ENCODE measurements around the gene PRAMEF1.
"Not testable (repeated sequence)": the region's sequence is repeated elsewhere in the genome, so short reads cannot be mapped to it uniquely, and the experiment has no call there.

Gene PRAMEF1, protein sequence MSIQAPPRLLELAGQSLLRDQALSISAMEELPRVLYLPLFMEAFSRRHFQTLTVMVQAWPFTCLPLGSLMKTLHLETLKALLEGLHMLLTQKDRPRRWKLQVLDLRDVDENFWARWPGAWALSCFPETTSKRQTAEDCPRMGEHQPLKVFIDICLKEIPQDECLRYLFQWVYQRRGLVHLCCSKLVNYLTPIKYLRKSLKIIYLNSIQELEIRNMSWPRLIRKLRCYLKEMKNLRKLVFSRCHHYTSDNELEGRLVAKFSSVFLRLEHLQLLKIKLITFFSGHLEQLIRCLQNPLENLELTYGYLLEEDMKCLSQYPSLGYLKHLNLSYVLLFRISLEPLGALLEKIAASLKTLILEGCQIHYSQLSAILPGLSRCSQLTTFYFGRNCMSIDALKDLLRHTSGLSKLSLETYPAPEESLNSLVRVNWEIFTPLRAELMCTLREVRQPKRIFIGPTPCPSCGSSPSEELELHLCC

DNA sequence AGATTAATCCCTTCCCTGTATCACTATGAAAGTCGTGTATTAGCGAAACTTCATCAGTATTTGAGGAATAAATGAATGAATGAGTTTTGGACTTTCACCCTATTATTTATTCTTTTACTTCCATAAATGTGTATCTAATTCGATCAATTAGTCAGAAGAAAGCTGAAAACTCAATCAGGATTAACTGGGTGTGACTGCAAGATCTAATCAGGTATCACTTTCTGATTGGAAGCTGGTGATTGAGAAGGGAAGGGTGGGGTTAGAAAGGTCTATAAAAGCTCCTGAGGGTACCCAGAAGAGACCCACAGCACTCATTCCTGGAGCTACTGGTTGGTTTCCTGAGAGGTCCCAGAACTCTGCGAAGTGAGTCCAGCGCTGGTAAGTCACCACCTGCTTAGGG is at the start of gene PRAMEF1:
PRAMEF1 (plus strand) TSS at position 301 of the 400 bp plus-strand sequence. CDS start 1,831 bp downstream, outside the sequence.
- not testable (repeated sequence) for DNase-seq

DNA sequence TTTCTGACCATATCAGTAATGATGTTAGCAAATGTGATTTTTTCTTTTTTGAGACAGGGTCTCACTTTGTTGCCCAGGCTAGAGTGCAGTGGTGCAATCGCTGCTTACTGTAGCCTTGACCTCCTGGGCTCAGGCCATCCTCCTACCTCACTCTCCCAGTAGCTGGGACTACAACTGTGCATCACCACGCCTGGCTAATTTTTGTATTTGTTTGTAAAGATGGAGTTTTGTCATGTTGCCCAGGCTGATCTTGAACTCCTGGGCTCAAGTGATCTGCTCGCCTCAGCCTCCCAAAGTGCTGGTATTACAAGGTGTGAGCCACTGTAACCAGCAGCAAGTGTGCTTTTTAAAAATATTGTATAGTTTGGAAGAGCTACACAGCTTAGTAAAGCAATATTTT is 49.3 kb upstream of the PRAMEF1 start:
- no peak for DNase-seq

DNA sequence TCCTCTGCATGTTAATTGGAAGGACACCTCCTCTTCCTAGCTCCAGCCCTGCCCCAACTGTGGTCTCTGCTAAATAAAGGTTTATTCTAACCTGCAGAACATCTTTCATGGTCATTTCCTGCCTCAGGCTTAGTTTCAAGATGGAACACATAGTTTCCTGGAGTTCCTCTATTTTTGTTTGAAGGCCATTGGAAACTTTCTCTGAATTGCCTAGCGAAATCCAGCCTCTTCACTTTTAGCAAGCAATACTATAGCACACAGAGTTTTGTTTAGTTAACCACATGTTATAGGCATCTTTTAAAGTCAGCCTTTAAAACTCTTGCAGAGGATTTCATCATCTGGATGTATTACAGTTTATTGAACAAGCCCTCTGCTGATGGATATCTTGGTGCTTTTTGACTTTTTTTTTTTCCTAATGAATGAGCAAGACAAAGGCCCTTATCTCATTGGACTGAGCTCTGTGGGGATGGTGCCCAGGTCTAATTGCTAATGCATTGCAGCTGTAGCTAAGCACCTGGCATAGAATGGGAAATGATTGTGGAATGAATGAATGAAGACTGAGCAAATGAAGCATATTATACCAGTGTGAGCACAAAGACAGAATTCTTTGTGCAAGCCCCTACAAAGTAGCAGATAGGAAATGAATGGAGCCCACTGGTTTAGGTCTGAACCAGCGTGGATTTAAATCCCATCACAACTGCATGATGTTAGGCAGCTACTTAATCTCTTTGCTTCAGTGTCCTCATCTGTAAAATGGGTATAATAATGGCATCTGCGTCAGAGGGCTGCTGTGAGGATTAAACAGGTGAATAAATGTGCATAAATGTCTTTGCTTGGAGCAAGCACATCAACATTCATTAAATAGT is 45.8 kb upstream of the PRAMEF1 start:
- no peak for DNase-seq

DNA sequence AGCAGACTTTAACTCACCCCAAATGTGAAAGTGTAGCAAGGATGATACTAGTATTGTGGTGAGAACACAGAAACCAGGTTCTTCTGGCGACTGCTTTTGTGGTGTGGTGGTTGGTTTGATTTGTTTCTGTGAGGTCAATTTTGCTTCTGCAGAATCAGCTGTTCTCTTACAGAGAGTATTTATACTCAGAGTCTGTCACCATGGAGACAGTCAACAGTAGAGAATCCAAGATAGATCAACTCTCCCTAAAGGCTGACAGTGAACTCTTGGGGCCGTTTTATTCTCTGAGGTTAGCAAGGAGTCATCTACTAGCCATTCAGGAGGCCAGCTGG is 45.2 kb upstream of the PRAMEF1 start, which contains the start of gene CFAP107:
CFAP107 (plus strand) TSS at position 209 of the 332 bp plus-strand sequence. CDS start 231 bp downstream, outside the sequence.
- DNase-seq = no peak

DNA sequence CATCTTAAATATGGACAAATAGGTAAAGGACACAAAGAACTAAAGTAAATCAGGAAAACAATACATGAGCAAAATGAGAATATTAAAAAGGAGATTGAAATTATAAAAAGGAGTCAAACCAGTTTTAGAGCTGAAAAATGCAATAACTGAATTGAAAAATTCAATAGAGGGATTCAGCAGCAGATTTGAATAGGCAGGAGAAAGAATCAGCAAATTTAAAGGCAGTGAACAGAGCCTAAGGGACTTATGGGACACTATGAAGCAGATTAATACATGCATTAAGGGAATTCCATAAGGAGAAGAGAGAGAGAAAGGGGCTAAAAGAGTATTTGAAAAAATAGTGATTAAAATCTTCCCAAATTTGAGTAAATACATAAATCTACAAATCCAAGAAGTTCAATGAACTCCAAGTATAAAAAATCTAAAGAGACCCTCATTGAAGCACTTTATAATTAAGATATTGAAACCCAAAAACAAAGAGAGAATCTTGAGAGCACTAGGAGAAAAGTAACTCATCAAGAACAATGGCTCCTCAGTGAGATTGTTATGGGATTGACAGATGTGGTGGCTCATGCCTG is 42.3 kb upstream of the PRAMEF1 start:
- no peak for DNase-seq

DNA sequence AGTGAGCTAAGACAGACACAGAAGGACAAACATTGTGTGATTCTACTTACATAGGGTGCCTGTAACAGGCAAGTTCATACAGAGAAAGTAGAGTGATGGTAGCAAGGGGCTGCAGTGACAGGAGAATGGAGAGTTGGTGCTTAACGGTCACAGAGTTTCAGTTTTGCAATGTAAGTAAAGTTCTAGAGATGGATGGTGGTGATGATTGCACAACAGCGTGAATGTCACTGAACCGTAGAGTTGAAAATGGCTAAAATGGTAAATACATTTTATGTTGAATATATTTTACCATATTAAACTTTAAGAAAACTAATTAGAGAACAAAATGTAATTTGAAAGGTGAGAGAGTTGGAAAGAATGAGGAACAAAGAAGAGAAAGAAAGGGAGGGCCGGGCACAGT is 36.5 kb upstream of the PRAMEF1 start:
- DNase-seq = no peak

DNA sequence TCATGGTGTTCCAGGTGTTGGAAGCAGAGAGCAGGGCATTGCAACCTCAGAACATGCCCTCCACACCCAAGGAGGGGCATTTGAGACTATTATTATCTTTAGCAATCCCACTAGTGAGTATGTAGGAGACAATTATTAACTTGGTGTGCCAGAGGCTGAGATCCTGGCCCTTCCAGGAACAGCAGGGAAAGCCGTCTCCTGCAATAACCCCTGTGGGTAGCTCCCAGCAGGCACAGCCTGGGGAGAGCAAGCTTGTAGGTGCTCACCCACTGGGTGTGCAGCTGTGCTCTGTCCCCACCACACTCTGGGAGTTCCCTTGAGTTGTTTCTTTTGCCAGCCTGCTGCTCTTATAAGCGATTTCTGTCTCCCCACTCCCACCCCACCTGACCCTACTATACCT is 34.9 kb upstream of the PRAMEF1 start:
- no peak for DNase-seq

DNA sequence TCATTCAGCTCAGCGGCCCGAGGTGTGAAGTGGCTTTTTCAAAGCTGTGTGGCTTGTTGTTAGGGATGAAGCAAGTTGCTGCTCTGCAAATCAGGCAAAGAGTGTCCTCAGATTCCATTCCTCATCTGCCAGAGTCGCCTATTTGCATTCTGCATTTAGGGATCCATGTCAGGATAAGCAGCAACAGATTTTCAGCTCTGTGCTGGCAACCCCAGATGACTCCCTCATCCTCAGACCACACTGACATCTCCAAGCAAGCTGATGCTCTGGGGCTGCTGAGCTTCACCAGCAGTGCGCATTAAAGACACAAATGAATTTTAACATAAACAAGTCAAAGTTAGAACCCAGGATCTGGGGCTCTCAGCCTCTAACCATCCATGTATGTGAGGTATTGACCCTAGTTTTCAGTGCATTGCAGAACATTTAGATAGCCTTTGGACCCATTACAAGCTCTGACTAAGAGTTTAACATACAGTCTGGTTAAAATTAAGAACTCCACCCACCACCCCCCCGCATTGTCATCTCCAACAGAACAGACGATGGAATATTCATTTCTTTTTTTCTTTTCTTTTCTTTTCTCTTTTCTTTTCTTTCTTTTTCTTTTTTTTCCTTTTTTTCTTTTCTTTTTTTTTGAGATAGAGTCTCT is 34.3 kb upstream of the PRAMEF1 start:
- DNase-seq = no peak

DNA sequence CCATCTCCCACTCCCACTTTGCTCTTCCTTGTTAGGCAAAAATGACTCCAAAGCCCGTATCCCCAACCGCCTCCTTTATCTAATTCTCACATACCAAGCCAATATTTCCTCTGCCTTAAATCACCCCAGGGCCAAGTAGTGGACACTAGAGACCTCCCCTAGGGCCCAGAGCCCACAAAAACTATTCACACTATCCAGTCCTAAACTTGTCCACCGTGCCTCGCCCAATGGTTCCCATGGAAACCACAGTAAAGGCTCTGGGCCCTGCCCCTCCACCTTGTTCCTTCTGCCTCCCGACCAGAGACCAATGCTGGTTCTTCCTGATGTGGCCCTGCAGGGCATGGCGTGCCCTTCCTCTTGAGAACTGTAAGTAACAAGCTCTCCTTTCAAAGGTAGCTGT is 33.4 kb upstream of the PRAMEF1 start:
- no peak for DNase-seq

DNA sequence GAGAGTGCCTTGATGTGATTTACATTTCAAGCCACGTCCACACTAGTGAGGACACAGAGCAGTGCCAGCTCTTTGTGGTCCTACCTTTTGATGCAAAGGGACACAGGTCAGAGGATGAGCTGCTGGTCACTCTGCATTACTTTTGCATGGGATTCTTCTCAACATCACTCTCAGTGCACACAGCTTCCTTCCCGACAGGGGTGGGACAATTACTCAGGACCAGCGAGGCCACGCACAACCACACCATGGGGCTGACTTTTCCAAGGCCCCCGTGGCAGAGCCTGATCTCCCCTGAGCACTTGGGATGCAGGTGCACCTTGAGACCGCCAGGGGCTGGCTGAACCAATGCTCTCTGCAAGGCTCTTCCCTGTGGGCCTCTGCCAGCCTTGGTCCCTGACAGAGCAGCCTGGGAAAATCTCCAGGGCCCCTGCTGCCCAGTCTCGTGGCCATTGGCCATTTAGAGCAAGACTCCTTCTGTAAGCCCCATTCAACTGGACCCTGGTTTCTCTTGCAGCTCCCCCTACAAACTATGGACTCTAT is 30.9 kb upstream of the PRAMEF1 start:
- no peak for DNase-seq

DNA sequence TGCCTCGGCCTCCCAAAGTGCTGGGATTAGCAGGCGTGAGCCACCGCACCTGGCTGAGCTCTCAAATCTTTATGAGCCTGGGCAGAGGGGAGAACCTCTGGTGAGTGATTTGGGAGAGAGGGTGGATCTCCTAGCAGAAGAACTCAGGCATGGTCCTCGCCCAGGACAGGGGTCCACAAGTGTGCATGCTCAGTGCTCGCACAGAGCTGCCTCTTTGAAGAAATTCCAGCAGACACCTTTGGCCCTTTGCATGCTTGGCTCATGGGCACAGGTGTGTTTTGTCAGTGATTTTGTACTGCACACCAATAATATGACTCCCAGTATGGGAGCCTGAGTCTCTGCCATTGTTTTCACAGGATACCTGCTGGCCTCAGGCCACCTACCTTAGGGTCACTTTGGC is 29.4 kb upstream of the PRAMEF1 start:
- no peak for DNase-seq

DNA sequence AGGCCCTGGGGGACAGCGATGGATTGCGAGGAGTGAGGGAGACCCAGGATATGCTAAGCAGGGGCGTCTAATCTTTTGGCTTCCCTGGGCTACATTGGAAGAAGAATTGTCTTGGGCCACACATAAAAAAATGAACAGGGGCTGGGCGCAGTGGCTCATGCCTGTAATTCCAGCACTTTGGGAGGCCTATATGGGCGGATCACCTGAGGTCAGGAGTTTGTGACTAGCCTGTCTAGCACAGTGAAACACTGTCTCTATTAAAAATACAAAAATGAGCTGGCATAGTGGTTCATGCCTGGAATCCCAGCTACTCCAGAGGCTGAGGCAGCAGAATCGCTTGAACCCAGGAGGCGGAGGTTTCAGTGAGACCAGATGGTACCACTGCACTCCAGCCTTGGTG is 28.4 kb upstream of the PRAMEF1 start:
- DNase-seq = no peak

DNA sequence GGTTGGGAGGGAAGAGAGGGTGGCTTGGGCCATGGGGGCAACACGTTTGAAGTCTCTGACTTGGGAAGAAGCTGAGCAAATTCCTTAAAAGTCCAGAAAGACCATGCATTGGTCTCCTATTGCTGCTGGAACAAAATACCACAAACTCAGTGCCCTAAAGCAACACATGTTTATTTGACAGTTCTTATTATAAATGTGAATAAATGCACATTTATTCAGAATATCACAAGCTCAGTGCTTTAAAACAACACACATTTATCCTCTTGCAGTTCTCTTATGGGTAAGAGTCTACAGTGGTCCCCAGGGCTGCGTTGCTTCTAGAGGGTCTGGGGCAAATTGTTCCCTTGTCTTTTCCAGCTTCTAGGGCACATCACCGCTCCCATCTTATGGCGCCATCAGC is 27.7 kb upstream of the PRAMEF1 start:
- no peak for DNase-seq

DNA sequence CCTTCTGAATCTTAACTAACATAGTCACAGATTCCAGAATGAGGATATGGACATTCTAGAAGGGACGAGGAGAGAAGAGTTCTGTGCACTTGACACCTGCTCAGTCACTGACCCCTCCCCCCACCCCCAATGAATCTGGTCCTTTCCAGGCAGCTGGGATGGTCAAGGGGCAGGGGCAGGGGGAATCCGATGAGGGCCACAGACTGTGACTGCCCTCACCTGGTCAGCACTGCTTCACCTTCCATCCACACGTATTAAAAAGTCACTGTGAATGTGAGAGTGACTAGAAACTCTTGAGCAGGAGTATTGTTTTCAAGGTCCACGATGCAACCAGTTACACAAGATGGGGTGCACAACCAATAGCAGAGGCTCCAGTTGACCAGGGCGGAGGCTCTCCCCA is 27.2 kb upstream of the PRAMEF1 start:
- no peak for DNase-seq

DNA sequence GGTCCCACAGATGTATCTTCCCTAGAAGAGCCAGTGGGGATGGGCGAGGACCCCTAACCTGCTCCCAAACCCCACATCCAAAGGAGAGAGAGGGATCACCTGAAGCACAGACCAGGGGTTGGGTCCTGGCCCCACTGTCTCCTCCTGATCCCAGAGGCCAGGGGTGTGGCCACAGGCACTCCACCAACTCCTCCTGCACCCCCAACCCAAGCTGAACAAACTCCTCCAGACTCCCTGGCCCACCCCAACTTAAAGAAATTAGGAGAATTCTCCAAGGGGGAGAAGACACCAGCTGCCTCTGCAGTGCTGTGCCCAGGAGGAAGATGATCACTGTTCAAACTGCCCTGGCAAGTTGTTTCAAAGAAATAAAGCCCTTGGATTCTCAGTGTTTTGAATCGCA is 22.2 kb upstream of the PRAMEF1 start:
- DNase-seq = no peak

DNA sequence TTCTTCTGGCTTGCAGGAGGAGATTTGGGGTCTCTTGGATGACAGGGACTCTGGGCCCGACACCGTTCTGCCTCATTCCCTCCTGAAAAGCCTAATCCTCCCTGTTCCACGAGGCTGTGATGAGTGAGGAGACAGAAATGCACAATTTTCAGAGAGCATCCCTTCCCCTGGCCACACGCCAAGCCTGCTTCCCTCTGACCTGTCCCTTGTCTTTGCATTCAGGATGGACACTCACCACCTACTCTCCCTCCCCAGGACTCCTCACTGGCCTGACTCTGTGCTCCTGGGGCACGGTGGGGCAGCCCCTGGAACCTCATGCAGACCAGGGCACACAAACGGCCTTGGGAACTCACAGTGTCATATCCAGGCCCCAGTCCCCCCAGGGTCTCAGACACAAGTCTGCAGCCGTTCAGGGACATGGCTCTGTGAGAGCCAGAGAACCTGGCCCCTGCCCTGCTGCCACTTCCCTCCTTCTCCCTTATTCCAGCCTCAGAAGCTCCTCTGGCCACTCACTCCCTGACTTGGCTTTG is 21.2 kb upstream of the PRAMEF1 start:
- no peak for DNase-seq

DNA sequence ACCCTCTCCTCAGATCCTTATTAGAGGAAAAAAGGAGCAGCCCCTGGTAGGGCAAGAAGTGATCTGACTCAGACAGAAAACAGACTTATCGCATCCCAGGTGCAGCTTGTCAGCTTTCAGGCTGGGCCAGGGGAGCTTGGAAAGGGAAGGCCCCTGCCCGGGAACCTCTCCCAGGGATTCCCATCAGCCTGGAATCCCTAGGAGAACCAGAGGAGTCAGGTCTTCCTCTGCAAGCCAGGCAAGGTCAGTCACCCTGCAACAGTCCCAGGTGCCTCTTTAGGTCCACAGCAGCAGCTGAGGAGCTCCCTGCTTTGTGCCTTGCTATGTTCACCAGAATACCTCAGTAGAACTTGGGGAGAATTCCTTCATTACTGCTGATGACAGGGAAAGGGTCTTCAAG is 20.6 kb upstream of the PRAMEF1 start:
- DNase-seq = no peak

DNA sequence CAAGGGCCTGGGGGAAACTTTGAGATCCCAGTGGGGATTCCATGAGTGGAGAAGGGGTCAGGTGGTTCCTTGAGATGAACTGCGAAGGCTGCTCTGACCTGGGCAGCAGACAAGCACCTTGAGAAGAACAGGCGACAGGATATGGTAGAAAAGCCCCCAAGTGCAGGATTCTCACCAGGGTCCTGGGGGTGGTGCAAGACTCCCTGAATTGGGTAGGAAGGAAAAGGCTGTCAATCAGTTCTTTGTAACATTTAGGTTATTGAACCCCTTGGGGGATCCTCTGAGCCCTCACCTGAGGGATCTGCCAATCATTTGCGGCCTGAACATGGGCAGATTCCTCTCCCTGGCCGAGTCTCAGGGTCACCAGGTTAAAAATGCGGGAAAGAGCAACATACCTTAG is 20.0 kb upstream of the PRAMEF1 start:
- DNase-seq = no peak

DNA sequence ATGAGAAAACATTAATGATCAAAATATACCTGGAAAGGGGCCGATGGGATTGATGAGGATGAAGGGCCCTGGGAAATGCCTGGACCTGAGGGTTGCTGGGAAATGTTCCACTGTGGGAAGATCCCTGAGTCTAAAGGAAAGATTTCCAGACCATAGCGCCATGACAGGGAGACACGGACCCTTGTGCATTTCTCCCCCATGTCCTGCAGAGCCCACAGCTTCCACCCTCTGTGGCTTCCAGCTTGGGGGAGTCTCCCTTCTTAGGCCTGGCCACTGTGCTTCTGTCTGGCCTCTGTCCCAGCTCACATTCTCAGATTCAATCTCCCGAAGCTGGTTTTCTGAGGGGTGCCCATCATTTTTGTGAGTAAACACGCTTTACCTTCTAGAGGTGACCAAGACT is 18.7 kb upstream of the PRAMEF1 start:
- no peak for DNase-seq

DNA sequence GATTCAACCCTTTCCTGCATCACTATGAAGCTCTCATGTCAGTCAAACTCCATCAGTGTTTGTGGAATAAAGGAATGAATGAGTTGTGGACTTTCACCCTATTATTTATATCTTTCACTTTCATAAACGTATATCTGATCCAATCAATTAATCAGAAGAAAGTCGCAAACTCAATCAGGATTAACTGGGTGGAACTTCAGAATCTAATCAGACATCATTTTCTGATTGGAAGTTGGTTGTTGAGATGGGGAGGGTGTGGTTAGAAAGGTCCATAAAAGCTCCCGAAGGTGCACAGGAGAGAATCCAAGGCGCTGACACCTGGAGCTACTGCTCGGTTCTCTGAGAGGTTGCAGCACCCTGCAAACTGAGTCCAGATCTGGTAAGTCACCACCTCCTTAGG is 17.8 kb upstream of the PRAMEF1 start, which contains the start of gene PRAMEF12:
PRAMEF12 (plus strand) TSS at position 301 of the 400 bp plus-strand sequence. CDS start 1,130 bp downstream, outside the sequence.
- no peak for DNase-seq

DNA sequence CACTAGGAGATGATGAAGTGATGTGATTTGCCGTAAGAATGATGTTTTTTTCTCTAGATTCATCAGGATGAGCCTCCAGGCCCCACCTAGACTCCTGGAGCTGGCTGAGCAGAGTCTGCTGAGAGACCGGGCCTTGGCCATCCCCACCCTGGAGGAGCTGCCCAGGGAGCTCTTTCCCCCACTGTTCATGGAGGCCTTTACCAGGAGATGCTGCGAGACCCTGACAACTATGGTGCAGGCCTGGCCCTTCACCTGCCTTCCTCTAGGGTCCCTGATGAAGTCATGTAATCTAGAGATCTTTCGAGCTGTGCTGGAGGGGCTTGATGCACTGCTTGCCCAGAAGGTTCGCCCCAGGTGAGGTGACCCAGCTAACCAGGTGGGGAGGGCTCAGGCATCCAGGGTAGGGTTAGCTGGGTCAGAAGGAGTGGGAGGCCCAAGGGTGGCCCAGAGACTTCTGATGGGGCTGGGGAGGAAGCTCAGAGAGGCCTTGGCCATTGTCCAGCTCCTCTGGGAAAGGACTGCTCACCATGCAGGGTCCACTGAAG is 16.3 kb upstream of the PRAMEF1 start:
- DNase-seq = no peak

DNA sequence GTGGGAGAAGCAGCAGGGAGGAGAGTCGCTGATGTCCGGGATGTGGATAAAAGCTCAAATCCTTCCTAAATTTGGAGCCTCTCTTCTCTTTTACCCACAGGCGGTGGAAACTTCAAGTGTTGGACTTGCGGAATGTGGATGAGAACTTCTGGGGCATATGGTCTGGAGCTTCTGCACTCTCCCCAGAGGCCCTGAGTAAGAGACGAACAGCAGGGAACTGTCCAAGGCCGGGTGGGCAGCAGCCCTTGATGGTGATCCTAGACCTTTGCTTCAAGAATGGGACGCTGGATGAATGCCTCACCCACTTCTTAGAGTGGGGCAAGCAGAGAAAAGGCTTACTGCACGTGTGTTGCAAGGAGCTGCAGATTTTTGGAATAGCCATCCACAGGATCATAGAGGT is 15.8 kb upstream of the PRAMEF1 start:
- no peak for DNase-seq

Data from inflammatory macrophage treated with lipopolysaccharide for 1 hour (primary cell).